Peyer's patch (tissue), 4 donors: ENCODE measurements around the gene CXCL1. TPM values are rescaled to one million over a fixed set of nuclear protein-coding genes. Genes with fewer than 3 reads are reported as not detected.

Source experiments
- DNase-seq, 3 donors: peaks; one replicate each; pipeline ENCODE4 v3.0.0-alpha.2; 2017 to 2019
- H3K27ac ChIP-seq, 4 donors: fragments of 200-600 bp; sonication (generic); one replicate each; pipeline ENCODE4 v1.5.1; 2016 to 2019
- H3K27me3 ChIP-seq, 2 donors: fragments of 200-600 bp; sonication (generic); one replicate each; pipeline ENCODE4 v1.5.1; 2019
- H3K36me3 ChIP-seq, 3 donors: fragments of 200-600 bp; sonication (generic); one replicate each; pipeline ENCODE4 v1.5.1; 2016 to 2019
- H3K4me1 ChIP-seq, 4 donors: fragments of 200-600 bp; sonication (generic); one replicate each; pipeline ENCODE4 v1.5.1; 2016 to 2019
- H3K4me3 ChIP-seq, 4 donors: fragments of 200-600 bp; sonication (generic); 1 replicate in 3 of 4; 2 replicates in 1 of 4; pipeline ENCODE4 v1.5.1; 2016 to 2019; ENCODE audit warnings: mild to moderate bottlenecking in 1 of 4
- H3K9me3 ChIP-seq, 4 donors: fragments of 200-600 bp; sonication (generic); one replicate each; pipeline ENCODE4 v1.5.1; 2016 to 2019; ENCODE audit warnings: mild to moderate bottlenecking in 1 of 4
- CTCF ChIP-seq, 6 experiments: fragments of 450-650 bp in 4 of 6; fragments of 200-600 bp in 2 of 6; sonication (generic) in 1 of 6; IDR thresholded peaks; one replicate each; pipeline ENCODE4 v1.5.1; 2017 to 2019; ENCODE audit warnings: antibody characterized with exemption in 6 of 6, mild to moderate bottlenecking in 3 of 6, moderate library complexity in 1 of 6
- POLR2A ChIP-seq, 2 donors: fragments of 450-650 bp; IDR thresholded peaks; one replicate each; pipeline ENCODE4 v1.5.1; 2017; ENCODE audit warnings: antibody characterized with exemption in 2 of 2, mild to moderate bottlenecking in 2 of 2, moderate library complexity in 2 of 2
- total RNA-seq, 4 donors: library from RNA; depleted of rRNA; stranded (reverse); fragments of >200 nt; gene quantifications; one replicate each; pipeline ENCODE4 v1.1.0, GENCODE V29; 2016

CXCL1 gene
- total RNA-seq, 4 donors from 2014 or later, result 4.1 to 69.3 (median 6.8) TPM

GRCh38 chr4:73841243-73841925 is 27.8 kb upstream of the CXCL1 start:
- no peak for TF ChIP-seq POLR2A (IDR thresholded peaks at IDR 0.05)
- no peak for TF ChIP-seq CTCF (IDR thresholded peaks at IDR 0.05)
- no peak overlapping the region for H3K4me3 ChIP-seq
- H3K4me1 ChIP-seq, result peaks cover 0 to 6% (median 0%) of the 10 kb centered on the region in 4 donors
- peaks cover 0 to 4% (median 0%) of the 10 kb centered on the region in 4 donors for H3K9me3 ChIP-seq
- H3K27me3 ChIP-seq, result no peaks in the 10 kb centered on the region
- H3K27ac ChIP-seq, result no peak overlapping the region
- no peak for DNase-seq
- no peaks in the 10 kb centered on the region for H3K36me3 ChIP-seq

- Histone ChIP-seq H3K4me3 (no peak overlapping the region), H3K9me3 (no peaks in the 10 kb centered on the region), H3K4me1 (no peaks in the 10 kb centered on the region), H3K36me3 (no peaks in the 10 kb centered on the region), H3K27me3 (no peaks in the 10 kb centered on the region), H3K27ac (no peak overlapping the region)
- TF ChIP-seq CTCF (IDR thresholded peaks at IDR 0.05) (no peak), POLR2A (IDR thresholded peaks at IDR 0.05) (no peak)
- DNase-seq, result no peak
Measured at GRCh38 chr4:73842696-73843095, 26.5 kb upstream of the CXCL1 start.

GRCh38 chr4:73843369-73843768 is 25.8 kb upstream of the CXCL1 start:
- no peak overlapping the region for H3K27ac ChIP-seq
- H3K4me1 ChIP-seq, result no peaks in the 10 kb centered on the region
- H3K4me3 ChIP-seq, result no peak overlapping the region
- no peaks in the 10 kb centered on the region for H3K27me3 ChIP-seq
- H3K36me3 ChIP-seq, result no peaks in the 10 kb centered on the region
- TF ChIP-seq POLR2A (IDR thresholded peaks at IDR 0.05), result no peak
- no peak for TF ChIP-seq CTCF (IDR thresholded peaks at IDR 0.05)
- H3K9me3 ChIP-seq, result no peaks in the 10 kb centered on the region
- no peak for DNase-seq

GRCh38 chr4:73844345-73844744 is 24.8 kb upstream of the CXCL1 start:
- no peak overlapping the region for H3K27ac ChIP-seq
- no peaks in the 10 kb centered on the region for H3K4me1 ChIP-seq
- H3K9me3 ChIP-seq, result no peaks in the 10 kb centered on the region
- no peaks in the 10 kb centered on the region for H3K36me3 ChIP-seq
- no peak for TF ChIP-seq CTCF (IDR thresholded peaks at IDR 0.05)
- TF ChIP-seq POLR2A (IDR thresholded peaks at IDR 0.05), result no peak
- no peak overlapping the region for H3K4me3 ChIP-seq
- no peaks in the 10 kb centered on the region for H3K27me3 ChIP-seq
- DNase-seq, result no peak

- H3K9me3 ChIP-seq, result no peaks in the 10 kb centered on the region
- no peaks in the 10 kb centered on the region for H3K27me3 ChIP-seq
- no peaks in the 10 kb centered on the region for H3K36me3 ChIP-seq
- TF ChIP-seq POLR2A (IDR thresholded peaks at IDR 0.05) (no peak), CTCF (IDR thresholded peaks at IDR 0.05) (no peak)
- DNase-seq, result no peak
- H3K4me1 ChIP-seq, result no peaks in the 10 kb centered on the region
- H3K4me3 ChIP-seq, result no peak overlapping the region
- H3K27ac ChIP-seq, result no peak overlapping the region
Measured at GRCh38 chr4:73844806-73845205, 24.4 kb upstream of the CXCL1 start.
